PC-3 (cell line): ENCODE measurements around the gene NHLH1. TPM values are rescaled to one million over a fixed set of nuclear protein-coding genes. Genes with fewer than 3 reads are reported as not detected.

Experiments used
- ATAC-seq: fragments of 200-7000 bp; cut with Tn5 transposase; 2 replicates; pipeline ENCODE4 v1.9.1; 2020; ENCODE audit warnings: mild to moderate bottlenecking, moderate library complexity
- BruUV-seq: library from RNA; stranded (reverse); fragments of 400-500 nt; replicated peaks from 2 replicates; lab custom pipeline; 2021; lab: Mats Ljungman, UMichigan
- CTCF ChIA-PET: fragments of 300-600 bp; sonication (Branson Sonifier 250); formaldehyde crosslinking; loops from one replicate; lab custom pipeline; 2022; ENCODE audit warnings: antibody characterized with exemption; lab: Charles Lee
- POLR2A ChIA-PET: fragments of 300-600 bp; sonication (Branson Sonifier 250); formaldehyde crosslinking; loops from one replicate; lab custom pipeline; 2022; ENCODE audit warnings: antibody characterized with exemption; ENCODE audit not compliant: unreplicated experiment; lab: Charles Lee
- DNase-seq: peaks from one replicate; pipeline ENCODE4 v3.0.0-alpha.2; 2015
- H2AFZ ChIP-seq: fragments of 300-600 bp; sonication (generic); 2 replicates; pipeline ENCODE4 v1.6.0; 2016; ENCODE audit warnings: antibody characterized with exemption, low read length
- H3F3A ChIP-seq: fragments of 300-600 bp; sonication (generic); one replicate; pipeline ENCODE4 v1.6.0; 2017; ENCODE audit warnings: antibody characterized with exemption, low read length, control low read depth, mild to moderate bottlenecking; ENCODE audit not compliant: unreplicated experiment
- H3K27ac ChIP-seq: fragments of 300-600 bp; sonication (generic); 2 replicates; pipeline ENCODE4 v1.5.1; 2016; ENCODE audit warnings: mild to moderate bottlenecking, low read length
- H3K27me3 ChIP-seq: fragments of 300-600 bp; sonication (generic); 2 replicates; pipeline ENCODE4 v1.6.1; 2016; ENCODE audit warnings: low read length, mixed read lengths
- H3K36me3 ChIP-seq: fragments of 300-600 bp; sonication (generic); 2 replicates; pipeline ENCODE4 v1.6.1; 2016; ENCODE audit warnings: low read depth, mixed run types, low read length, mixed read lengths
- H3K4me1 ChIP-seq: fragments of 300-600 bp; sonication (generic); 2 replicates; pipeline ENCODE4 v1.5.1; 2016; ENCODE audit warnings: low read length; ENCODE audit not compliant: insufficient read depth
- H3K4me2 ChIP-seq: fragments of 300-600 bp; sonication (generic); 2 replicates; pipeline ENCODE4 v1.6.0; 2016; ENCODE audit warnings: low read length
- H3K4me3 ChIP-seq: fragments of 300-600 bp; sonication (generic); 2 replicates; pipeline ENCODE4 v1.5.1; 2016; ENCODE audit warnings: mild to moderate bottlenecking, low read length, mixed read lengths
- H3K79me2 ChIP-seq: fragments of 300-600 bp; sonication (generic); 2 replicates; pipeline ENCODE4 v1.6.1; 2017; ENCODE audit warnings: low read length, mixed read lengths
- H3K9ac ChIP-seq: fragments of 300-600 bp; sonication (generic); 2 replicates; pipeline ENCODE4 v1.6.0; 2016; ENCODE audit warnings: mild to moderate bottlenecking, low read length
- H3K9me2 ChIP-seq: fragments of 300-600 bp; sonication (generic); replicated peaks from 2 replicates; pipeline ENCODE4 v1.6.1; 2016; ENCODE audit warnings: mixed run types, low read length, mixed read lengths
- H3K9me3 ChIP-seq: fragments of 300-600 bp; sonication (generic); 2 replicates; pipeline ENCODE4 v1.6.1; 2016; ENCODE audit warnings: low read length, mixed read lengths
- H4K20me1 ChIP-seq: fragments of 300-600 bp; sonication (generic); 2 replicates; pipeline ENCODE4 v1.6.1; 2016; ENCODE audit warnings: low read length, mixed read lengths
- EZH2 ChIP-seq: fragments of 300-600 bp; sonication (generic); IDR thresholded peaks from one replicate; pipeline ENCODE4 v1.6.1; 2017; ENCODE audit warnings: antibody characterized with exemption, mild to moderate bottlenecking, low read length; ENCODE audit not compliant: unreplicated experiment
- EZH2phosphoT487 ChIP-seq: fragments of 300-600 bp; sonication (generic); IDR thresholded peaks from 2 replicates; pipeline ENCODE4 v1.6.1; 2018; ENCODE audit warnings: mild to moderate bottlenecking, antibody characterized with exemption, low read length, borderline replicate concordance
- intact Hi-C: fragments of 100-400 bp; cut with micrococcal nuclease; formaldehyde crosslinking; loops from 2 replicates; pipeline ENCODE4 v1.9.0; 2023
- total RNA-seq: library from RNA; depleted of rRNA; stranded (reverse); fragments of >200 nt; gene quantifications from 2 replicates; pipeline ENCODE4 v1.2.3, GENCODE V29; 2014
- TF ChIP-seq, protein P1 (sequence below): fragments of 300-600 bp; sonication (generic); conservative IDR thresholded peaks from 2 replicates; pipeline ENCODE4 v1.5.1; 2017; ENCODE audit warnings: antibody characterized with exemption, low read depth, mild to moderate bottlenecking, low read length

The NHLH1 gene
- total RNA-seq, 1 experiment from 2014 or later: not detected

DNA sequence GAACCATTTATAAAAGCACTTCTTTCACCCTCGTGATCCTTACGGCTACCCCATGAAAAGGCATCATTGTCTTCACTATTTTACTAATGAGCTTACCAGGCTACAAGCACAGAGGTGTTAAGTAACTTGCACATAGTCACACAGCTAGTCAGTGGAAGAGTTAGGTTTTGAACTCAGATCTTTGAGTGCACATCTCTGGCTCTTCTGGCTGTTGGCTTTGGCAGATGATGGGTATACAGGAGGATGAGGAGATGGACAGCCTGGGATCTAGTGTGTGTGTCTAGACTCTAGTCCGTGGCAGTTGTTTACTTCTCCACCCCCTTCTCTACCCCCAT lies 45.1 kb downstream of the NHLH1 start:
- Histone ChIP-seq H3K9me3 (no peaks in the 10 kb centered on the region), H3K79me2 (no peaks in the 10 kb centered on the region), H3K9me2 (no peaks in the 10 kb centered on the region), H3F3A (no peaks in the 10 kb centered on the region), H3K27ac (no peak overlapping the region), H3K9ac (no peak overlapping the region), H3K4me1 (peaks cover 19% of the 10 kb centered on the region), H3K36me3 (no peaks in the 10 kb centered on the region), H2AFZ (no peak overlapping the region), H4K20me1 (no peaks in the 10 kb centered on the region), H3K4me2 (no peak overlapping the region), H3K27me3 (0 out of 2 replicates have a peak, but pooled peaks cover 12% of the 10 kb centered on the region), H3K4me3 (no peak overlapping the region)
- TF ChIP-seq EZH2 (no peak), EZH2phosphoT487 (no peak)
- TF ChIP-seq, protein P1, sequence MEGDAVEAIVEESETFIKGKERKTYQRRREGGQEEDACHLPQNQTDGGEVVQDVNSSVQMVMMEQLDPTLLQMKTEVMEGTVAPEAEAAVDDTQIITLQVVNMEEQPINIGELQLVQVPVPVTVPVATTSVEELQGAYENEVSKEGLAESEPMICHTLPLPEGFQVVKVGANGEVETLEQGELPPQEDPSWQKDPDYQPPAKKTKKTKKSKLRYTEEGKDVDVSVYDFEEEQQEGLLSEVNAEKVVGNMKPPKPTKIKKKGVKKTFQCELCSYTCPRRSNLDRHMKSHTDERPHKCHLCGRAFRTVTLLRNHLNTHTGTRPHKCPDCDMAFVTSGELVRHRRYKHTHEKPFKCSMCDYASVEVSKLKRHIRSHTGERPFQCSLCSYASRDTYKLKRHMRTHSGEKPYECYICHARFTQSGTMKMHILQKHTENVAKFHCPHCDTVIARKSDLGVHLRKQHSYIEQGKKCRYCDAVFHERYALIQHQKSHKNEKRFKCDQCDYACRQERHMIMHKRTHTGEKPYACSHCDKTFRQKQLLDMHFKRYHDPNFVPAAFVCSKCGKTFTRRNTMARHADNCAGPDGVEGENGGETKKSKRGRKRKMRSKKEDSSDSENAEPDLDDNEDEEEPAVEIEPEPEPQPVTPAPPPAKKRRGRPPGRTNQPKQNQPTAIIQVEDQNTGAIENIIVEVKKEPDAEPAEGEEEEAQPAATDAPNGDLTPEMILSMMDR: no peak
- POLR2A ChIA-PET: no interaction called here
- no TSS peak for BruUV-seq
- intact Hi-C loops: no loop called here
- DNase-seq (no peak), ATAC-seq (no peak)
- CTCF ChIA-PET: no interaction called here

DNA sequence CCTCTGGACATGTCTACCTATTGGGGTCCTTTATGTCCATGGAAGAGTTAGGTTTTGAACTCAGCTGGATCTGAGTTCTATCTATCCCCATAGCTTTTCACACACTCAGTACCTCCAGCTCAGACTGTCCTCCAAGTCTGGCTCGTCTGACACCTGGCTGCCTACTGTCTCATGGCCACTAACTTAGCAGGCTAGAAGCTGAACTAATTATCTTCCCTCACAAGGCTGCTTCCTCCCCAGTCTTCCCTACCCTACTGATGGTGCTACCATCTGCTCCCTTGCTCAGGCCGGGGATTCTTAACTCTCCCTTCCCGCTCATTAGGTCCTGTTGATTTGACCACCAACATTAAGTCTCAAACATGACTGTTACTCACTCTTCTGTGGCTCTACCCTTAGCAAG lies 46.8 kb downstream of the NHLH1 start:
- Histone ChIP-seq H3K27ac (no peak overlapping the region), H3K4me3 (no peak overlapping the region), H3K4me2 (no peak overlapping the region), H3K27me3 (0 out of 2 replicates have a peak, but pooled peaks cover 17% of the 10 kb centered on the region), H3K4me1 (peaks cover 4% of the 10 kb centered on the region), H3F3A (no peaks in the 10 kb centered on the region), H3K9me2 (no peaks in the 10 kb centered on the region), H3K9me3 (no peaks in the 10 kb centered on the region), H3K79me2 (no peaks in the 10 kb centered on the region), H4K20me1 (no peaks in the 10 kb centered on the region), H3K9ac (no peak overlapping the region), H3K36me3 (no peaks in the 10 kb centered on the region), H2AFZ (no peak overlapping the region)
- ChIA-PET CTCF (no interaction called here), POLR2A (no interaction called here)
- no TSS peak for BruUV-seq
- TF ChIP-seq EZH2: no peak
- TF ChIP-seq, protein P1: no peak
- TF ChIP-seq EZH2phosphoT487: no peak
- intact Hi-C loops: no loop called here
- no peak for ATAC-seq
- DNase-seq: no peak

DNA sequence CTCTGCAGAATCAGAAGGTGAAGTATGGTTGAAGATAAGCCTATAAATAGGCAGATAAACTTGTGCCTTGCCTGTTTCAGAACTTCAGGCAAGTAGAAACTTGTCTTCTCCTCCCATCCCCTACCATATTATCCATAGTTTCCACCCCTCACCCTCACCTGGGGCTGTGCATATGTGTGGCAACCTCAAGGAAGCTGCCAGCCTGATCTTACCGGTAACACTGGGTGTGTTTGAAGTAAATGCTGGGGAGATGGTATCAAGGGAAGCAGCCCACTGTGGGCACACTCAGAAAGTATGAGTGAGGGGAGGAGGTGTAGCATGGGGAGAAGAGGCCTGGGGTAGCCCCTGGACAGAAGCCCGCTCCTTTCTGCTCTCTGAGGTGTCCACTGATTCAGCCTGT lies 48.0 kb downstream of the NHLH1 start:
- ATAC-seq: no peak
- Histone ChIP-seq H3K27ac (no peak overlapping the region), H3K36me3 (no peaks in the 10 kb centered on the region), H3K27me3 (peaks cover 20% of the 10 kb centered on the region; the same call in 1 of the 2 replicates), H3K9ac (no peak overlapping the region), H3K9me3 (no peaks in the 10 kb centered on the region), H3K79me2 (no peaks in the 10 kb centered on the region), H3K9me2 (no peaks in the 10 kb centered on the region), H2AFZ (no peak overlapping the region), H4K20me1 (no peaks in the 10 kb centered on the region), H3F3A (no peaks in the 10 kb centered on the region), H3K4me1 (no peaks in the 10 kb centered on the region), H3K4me3 (no peak overlapping the region), H3K4me2 (no peak overlapping the region)
- ChIA-PET POLR2A (no interaction called here), CTCF (no interaction called here)
- no peak for TF ChIP-seq EZH2phosphoT487
- TF ChIP-seq, protein P1: no peak
- TF ChIP-seq EZH2: no peak
- BruUV-seq: no TSS peak
- no peak for DNase-seq
- intact Hi-C loops: no loop called here
